ENCODE data around the gene TADA2A. TPM values are rescaled to one million over a fixed set of nuclear protein-coding genes. Genes with fewer than 3 reads are reported as not detected.

TADA2A gene
- total RNA-seq, 2 experiments from 2014 or later = 35.8 to 46.3 TPM

- H3K9me2 ChIP-seq (ENCODE audit: insufficient read depth, low read length) = no peaks in the 10 kb centered on the region
- CTCF ChIA-PET (ENCODE audit: unreplicated experiment) = no interaction called here
- H2AFZ ChIP-seq (ENCODE audit: low read length) = no peak overlapping the region
- no peaks in the 10 kb centered on the region for H3K79me2 ChIP-seq (ENCODE audit: insufficient read depth, low read depth, low read length)
- H3K36me3 ChIP-seq (ENCODE audit: insufficient read depth, low read length) = peaks cover 57% of the 10 kb centered on the region
- no peak overlapping the region for H3K4me2 ChIP-seq (ENCODE audit: low read length)
- no peak for DNase-seq (ENCODE audit: low spot score)
- no peaks in the 10 kb centered on the region for H3K4me1 ChIP-seq (ENCODE audit: insufficient read depth, low read length, poor library complexity, severe bottlenecking)
- intact Hi-C loops (cut with micrococcal nuclease; ENCODE audit: unreplicated experiment) = no loop called here
- H4K20me1 ChIP-seq (ENCODE audit: insufficient read depth, low read length) = no peaks in the 10 kb centered on the region
- TF ChIP-seq CTCF (conservative IDR thresholded peaks at IDR 0.05; ENCODE audit: low read length) (no peak), EZH2phosphoT487 (IDR thresholded peaks at IDR 0.05; ENCODE audit: borderline replicate concordance, low read depth, low read length) (no peak)
- H3K4me3 ChIP-seq (ENCODE audit: low read depth, low read length, poor library complexity, severe bottlenecking) = no peak overlapping the region
- no peaks in the 10 kb centered on the region for H3K9me3 ChIP-seq (ENCODE audit: low read length)
- POLR2A ChIA-PET = no interaction called here
- no peak overlapping the region for H3K27ac ChIP-seq (ENCODE audit: low read depth, low read length, poor library complexity, severe bottlenecking)
- BruUV-seq (replicated peaks) = no TSS peak
Observed at GRCh38 chr17:37458805-37459204, 52.1 kb downstream of the TADA2A start.

GRCh38 chr17:37461668-37462067, 55.0 kb downstream of the TADA2A start:
- Histone ChIP-seq H3K4me1 (ENCODE audit: insufficient read depth, low read length, poor library complexity, severe bottlenecking) (no peaks in the 10 kb centered on the region), H3K4me3 (ENCODE audit: low read depth, low read length, poor library complexity, severe bottlenecking) (no peak overlapping the region), H3K4me2 (ENCODE audit: low read length) (no peak overlapping the region), H3K9me2 (ENCODE audit: insufficient read depth, low read length) (no peaks in the 10 kb centered on the region), H4K20me1 (ENCODE audit: insufficient read depth, low read length) (no peaks in the 10 kb centered on the region), H2AFZ (ENCODE audit: low read length) (no peak overlapping the region), H3K9me3 (ENCODE audit: low read length) (no peaks in the 10 kb centered on the region), H3K36me3 (ENCODE audit: insufficient read depth, low read length) (peaks cover 71% of the 10 kb centered on the region), H3K27ac (ENCODE audit: low read depth, low read length, poor library complexity, severe bottlenecking) (no peak overlapping the region), H3K79me2 (ENCODE audit: insufficient read depth, low read depth, low read length) (no peaks in the 10 kb centered on the region)
- no peak for TF ChIP-seq CTCF (conservative IDR thresholded peaks at IDR 0.05; ENCODE audit: low read length)
- no peak for TF ChIP-seq EZH2phosphoT487 (IDR thresholded peaks at IDR 0.05; ENCODE audit: borderline replicate concordance, low read depth, low read length)
- intact Hi-C loops (cut with micrococcal nuclease; ENCODE audit: unreplicated experiment) = no loop called here
- no TSS peak for BruUV-seq (replicated peaks)
- no peak for DNase-seq (ENCODE audit: low spot score)
- CTCF ChIA-PET (ENCODE audit: unreplicated experiment) = no interaction called here
- POLR2A ChIA-PET = interaction anchor here (0.6 kb wide), 1 partner anchor 8 kb away, joined by 10 read pairs; no protein-coding TSS in a partner anchor

- ChIA-PET CTCF (ENCODE audit: unreplicated experiment) (no interaction called here), POLR2A (no interaction called here)
- intact Hi-C loops (cut with micrococcal nuclease; ENCODE audit: unreplicated experiment) = no loop called here
- no peaks in the 10 kb centered on the region for H3K9me3 ChIP-seq (ENCODE audit: low read length)
- no peaks in the 10 kb centered on the region for H3K79me2 ChIP-seq (ENCODE audit: insufficient read depth, low read depth, low read length)
- H3K27ac ChIP-seq (ENCODE audit: low read depth, low read length, poor library complexity, severe bottlenecking) = no peak overlapping the region
- no TSS peak for BruUV-seq (replicated peaks)
- H3K9me2 ChIP-seq (ENCODE audit: insufficient read depth, low read length) = no peaks in the 10 kb centered on the region
- no peak overlapping the region for H3K4me2 ChIP-seq (ENCODE audit: low read length)
- no peaks in the 10 kb centered on the region for H4K20me1 ChIP-seq (ENCODE audit: insufficient read depth, low read length)
- peaks cover 70% of the 10 kb centered on the region for H3K36me3 ChIP-seq (ENCODE audit: insufficient read depth, low read length)
- H3K4me3 ChIP-seq (ENCODE audit: low read depth, low read length, poor library complexity, severe bottlenecking) = no peak overlapping the region
- H2AFZ ChIP-seq (ENCODE audit: low read length) = no peak overlapping the region
- H3K4me1 ChIP-seq (ENCODE audit: insufficient read depth, low read length, poor library complexity, severe bottlenecking) = no peaks in the 10 kb centered on the region
- TF ChIP-seq CTCF (conservative IDR thresholded peaks at IDR 0.05; ENCODE audit: low read length) (no peak), EZH2phosphoT487 (IDR thresholded peaks at IDR 0.05; ENCODE audit: borderline replicate concordance, low read depth, low read length) (no peak)
- no peak for DNase-seq (ENCODE audit: low spot score)
Observed at GRCh38 chr17:37462492-37462891, 55.8 kb downstream of the TADA2A start.
